Chondrocyte (in vitro differentiated cells): ENCODE data around the gene ATP5ME. TPM values are rescaled to one million over a fixed set of nuclear protein-coding genes. Genes with fewer than 3 reads are reported as not detected.

Experiments used
- DNase-seq: peaks from one replicate; pipeline ENCODE4 v3.0.0; 2021; ENCODE audit warnings: mixed read lengths, low spot score
- H3K27ac Mint-ChIP-seq: one replicate; pipeline ENCODE4 v1.8.0; 2021; ENCODE audit warnings: mild to moderate bottlenecking, moderate library complexity, mixed read lengths; ENCODE audit not compliant: unreplicated experiment
- H3K27me3 Mint-ChIP-seq: 2 replicates; pipeline ENCODE4 v1.8.0; 2021; ENCODE audit warnings: low read depth, mixed read lengths
- H3K36me3 Mint-ChIP-seq: 2 replicates; pipeline ENCODE4 v1.8.0; 2021; ENCODE audit warnings: low read depth, mixed read lengths
- H3K4me1 Mint-ChIP-seq: 2 replicates; pipeline ENCODE4 v1.8.0; 2021; ENCODE audit warnings: low read depth, mild to moderate bottlenecking, mixed read lengths
- H3K4me3 Mint-ChIP-seq: one replicate; pipeline ENCODE4 v1.8.0; 2021; ENCODE audit warnings: mild to moderate bottlenecking, moderate library complexity, mixed read lengths; ENCODE audit not compliant: unreplicated experiment
- H3K9me3 Mint-ChIP-seq: 2 replicates; pipeline ENCODE4 v1.8.0; 2021; ENCODE audit warnings: low read depth, mixed read lengths
- CTCF ChIP-seq: fragments of 200-600 bp; sonication (generic); IDR thresholded peaks from 2 replicates; pipeline ENCODE4 v1.5.0; 2021; ENCODE audit warnings: antibody characterized with exemption, mild to moderate bottlenecking, moderate library complexity
- total RNA-seq: library from RNA; stranded (reverse); gene quantifications from 3 replicates; pipeline ENCODE4 v1.2.1, GENCODE V29; 2021

Gene ATP5ME
- total RNA-seq, 1 donor from 2014 or later = 240 TPM

- no peak for TF ChIP-seq CTCF
- H3K27me3 Mint-ChIP-seq = no peaks in the 10 kb centered on the region
- H3K27ac Mint-ChIP-seq = peak overlapping the region; percentile 91
- H3K36me3 Mint-ChIP-seq = peaks cover 7% of the 10 kb centered on the region
- DNase-seq = no peak
- no peaks in the 10 kb centered on the region for H3K9me3 Mint-ChIP-seq
- peaks cover 41% of the 10 kb centered on the region for H3K4me1 Mint-ChIP-seq
- H3K4me3 Mint-ChIP-seq = peak overlapping the region; percentile 19
These were observed 46.2 kb upstream of the ATP5ME start for GRCh38 chr4:720111-720860.

GRCh38 chr4:718460-718859 lies 44.4 kb upstream of the ATP5ME start:
- H3K27me3 Mint-ChIP-seq = no peaks in the 10 kb centered on the region
- no peak for TF ChIP-seq CTCF
- H3K4me3 Mint-ChIP-seq = no peak overlapping the region
- peaks cover 41% of the 10 kb centered on the region for H3K4me1 Mint-ChIP-seq
- no peak overlapping the region for H3K27ac Mint-ChIP-seq
- peaks cover 9% of the 10 kb centered on the region for H3K36me3 Mint-ChIP-seq
- no peak for DNase-seq
- H3K9me3 Mint-ChIP-seq = no peaks in the 10 kb centered on the region

- Mint-ChIP-seq H3K4me3 (no peak overlapping the region), H3K27me3 (no peaks in the 10 kb centered on the region), H3K36me3 (peaks cover 7% of the 10 kb centered on the region), H3K9me3 (no peaks in the 10 kb centered on the region), H3K27ac (peak overlapping the region; percentile 65), H3K4me1 (peaks cover 41% of the 10 kb centered on the region)
- no peak for DNase-seq
- no peak for TF ChIP-seq CTCF
These were observed 43.7 kb upstream of the ATP5ME start for GRCh38 chr4:717601-718320.

- Mint-ChIP-seq H3K27ac (no peak overlapping the region), H3K4me1 (peaks cover 29% of the 10 kb centered on the region), H3K36me3 (peaks cover 3% of the 10 kb centered on the region), H3K4me3 (no peak overlapping the region), H3K27me3 (no peaks in the 10 kb centered on the region), H3K9me3 (no peaks in the 10 kb centered on the region)
- DNase-seq = no peak
- no peak for TF ChIP-seq CTCF
These were observed 40.0 kb upstream of the ATP5ME start for GRCh38 chr4:714087-714486.

- Mint-ChIP-seq H3K9me3 (no peaks in the 10 kb centered on the region), H3K27ac (peak overlapping the region; percentile 71)
These were observed 39.0 kb upstream of the ATP5ME start for GRCh38 chr4:712916-713632.

More at GRCh38 chr4:712916-713632, 39.0 kb upstream of the ATP5ME start:
- no peak for DNase-seq
- no peak for TF ChIP-seq CTCF
- Mint-ChIP-seq H3K4me3 (no peak overlapping the region), H3K36me3 (peaks cover 3% of the 10 kb centered on the region), H3K4me1 (peaks cover 33% of the 10 kb centered on the region), H3K27me3 (no peaks in the 10 kb centered on the region)
